CD4-positive, alpha-beta T cell (primary cell): Measurements from ENCODE around the gene U2AF2. TPM values are rescaled to one million over a fixed set of nuclear protein-coding genes. Genes with fewer than 3 reads are reported as not detected.

Source experiments
- ATAC-seq: fragments of 200-7000 bp; cut with Tn5 transposase; one replicate; pipeline ENCODE4 v1.10.0; 2022; ENCODE audit warnings: mild to moderate bottlenecking; ENCODE audit not compliant: poor library complexity
- CTCF ChIA-PET: fragments of 350-600 bp; sonication (Branson Sonifier 250); formaldehyde crosslinking; loops from one replicate; lab custom pipeline; 2021; ENCODE audit warnings: antibody characterized with exemption, inconsistent platforms; lab: Charles Lee
- POLR2A ChIA-PET: fragments of 350-600 bp; sonication (Branson Sonifier 250); formaldehyde crosslinking; loops from one replicate; lab custom pipeline; 2021; ENCODE audit warnings: antibody characterized with exemption, inconsistent platforms; lab: Charles Lee
- DNase-seq, 14 experiments: peaks; one replicate each; pipeline ENCODE4 v3.0.0-alpha.2; 2013 to 2020; ENCODE audit warnings: mixed read lengths in 2 of 14
- H3K27ac ChIP-seq, 2 donors: one replicate each; pipeline versions ENCODE4 v1.5.1 to v1.7.0; 2013; ENCODE audit warnings: low read length in 2 of 2, low read depth in 1 of 2, mild to moderate bottlenecking in 1 of 2
- H3K27me3 ChIP-seq, 2 experiments: 1 replicate in 1 of 2; 2 replicates in 1 of 2; pipeline versions ENCODE4 v1.6.1 to v1.7.0; 2013; ENCODE audit warnings: low read length in 2 of 2, control low read depth in 1 of 2, mild to moderate bottlenecking in 1 of 2, moderate library complexity in 1 of 2; ENCODE audit not compliant: insufficient read depth in 2 of 2, control insufficient read depth in 1 of 2
- H3K36me3 ChIP-seq: one replicate; pipeline ENCODE4 v1.6.1; 2013; ENCODE audit warnings: low read length, control low read depth; ENCODE audit not compliant: insufficient read depth
- H3K4me1 ChIP-seq: one replicate; pipeline ENCODE4 v1.6.1; 2013; ENCODE audit warnings: low read length, control low read depth; ENCODE audit not compliant: insufficient read depth
- H3K4me3 ChIP-seq: one replicate; pipeline ENCODE4 v1.5.1; 2013; ENCODE audit warnings: mild to moderate bottlenecking, low read length, moderate library complexity
- H3K9me3 ChIP-seq, 2 experiments: 1 replicate in 1 of 2; 2 replicates in 1 of 2; pipeline versions ENCODE4 v1.6.1 to v1.7.0; 2013; ENCODE audit warnings: low read length in 2 of 2, mild to moderate bottlenecking in 2 of 2, control low read depth in 1 of 2, moderate library complexity in 1 of 2; ENCODE audit not compliant: control insufficient read depth in 1 of 2, insufficient read depth in 1 of 2
- H3K27ac Mint-ChIP-seq: one replicate; pipeline ENCODE4 v1.8.0; 2020; ENCODE audit warnings: mixed read lengths
- H3K27me3 Mint-ChIP-seq: one replicate; pipeline ENCODE4 v1.8.0; 2021; ENCODE audit warnings: mixed read lengths
- H3K36me3 Mint-ChIP-seq: one replicate; pipeline ENCODE4 v1.8.0; 2021; ENCODE audit warnings: low read depth, mixed read lengths
- H3K4me1 Mint-ChIP-seq: one replicate; pipeline ENCODE4 v1.8.0; 2021; ENCODE audit warnings: low read depth, mixed read lengths
- H3K4me3 Mint-ChIP-seq: one replicate; pipeline ENCODE4 v1.8.0; 2020; ENCODE audit warnings: mild to moderate bottlenecking, mixed read lengths
- H3K9me3 Mint-ChIP-seq: one replicate; pipeline ENCODE4 v1.8.0; 2020; ENCODE audit warnings: mixed read lengths
- CTCF ChIP-seq: fragments of 200-600 bp; IDR thresholded peaks from one replicate; pipeline ENCODE4 v1.8.0; 2022; ENCODE audit warnings: antibody characterized with exemption, mild to moderate bottlenecking
- intact Hi-C, 2 experiments: fragments of 100-400 bp; cut with DNase I in 1 of 2; cut with micrococcal nuclease in 1 of 2; formaldehyde crosslinking; loops; one replicate each; pipeline versions ENCODE4 v1.15.1 to v1.9.0; 2023 to 2025; cut with DNase I, micrococcal nuclease
- total RNA-seq, 174 experiments: library from RNA in 2 of 174; stranded (reverse) in 2 of 174; gene quantifications; one replicate each; pipeline ENCODE4 v1.2.3 and lab custom pipeline; 2021 to 2026

The U2AF2 gene
- total RNA-seq, 2 experiments from 2014 or later = 209 to 212 TPM

DNA sequence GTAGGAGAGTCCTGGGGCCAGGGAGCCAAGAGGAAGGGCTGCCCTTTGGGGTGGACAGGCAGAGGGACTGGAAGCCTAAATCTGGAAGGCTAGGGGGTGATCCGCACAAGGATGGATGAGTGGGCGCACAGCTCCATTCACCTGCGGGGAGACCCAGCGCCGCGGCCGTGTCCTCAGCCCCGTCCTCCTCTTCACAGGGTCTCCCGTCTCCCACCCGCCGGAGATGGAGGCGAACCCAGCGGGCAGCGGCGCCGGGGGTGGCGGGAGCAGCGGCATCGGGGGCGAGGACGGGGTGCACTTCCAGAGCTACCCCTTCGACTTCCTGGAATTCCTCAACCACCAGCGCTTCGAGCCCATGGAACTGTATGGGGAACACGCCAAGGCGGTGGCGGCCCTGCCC lies 41.4 kb upstream of the U2AF2 start:
- Histone ChIP-seq H3K4me3 (no peak overlapping the region), H3K9me3 (no peaks in the 10 kb centered on the region), H3K27ac (no peak overlapping the region), H3K36me3 (peaks cover 37% of the 10 kb centered on the region), H3K27me3 (no peaks in the 10 kb centered on the region), H3K4me1 (peaks cover 15% of the 10 kb centered on the region)
- no peak for TF ChIP-seq CTCF
- Mint-ChIP-seq H3K27me3 (no peaks in the 10 kb centered on the region), H3K4me1 (peaks cover 35% of the 10 kb centered on the region), H3K27ac (no peak overlapping the region), H3K4me3 (no peak overlapping the region), H3K36me3 (peaks cover 59% of the 10 kb centered on the region), H3K9me3 (no peaks in the 10 kb centered on the region)
- ChIA-PET CTCF (no interaction called here), POLR2A (no interaction called here)
- DNase-seq = no peak
- intact Hi-C loops = no loop called here
- ATAC-seq = no peak

- peaks cover 13% of the 10 kb centered on the region for H3K4me1 ChIP-seq
- H3K4me3 ChIP-seq = no peak overlapping the region
- Mint-ChIP-seq H3K27ac (no peak overlapping the region), H3K36me3 (peaks cover 53% of the 10 kb centered on the region), H3K4me3 (no peak overlapping the region), H3K9me3 (no peaks in the 10 kb centered on the region), H3K27me3 (no peaks in the 10 kb centered on the region), H3K4me1 (peaks cover 31% of the 10 kb centered on the region)
- ChIA-PET CTCF (interaction anchor here (0.5 kb wide), 1 partner anchor 39 kb away, joined by 4 read pairs; no protein-coding TSS in a partner anchor), POLR2A (no interaction called here)
- TF ChIP-seq CTCF = no peak
- DNase-seq (no peak), ATAC-seq (no peak)
- H3K27me3 ChIP-seq = no peaks in the 10 kb centered on the region
- no peak overlapping the region for H3K27ac ChIP-seq
- H3K9me3 ChIP-seq = no peaks in the 10 kb centered on the region
- peaks cover 36% of the 10 kb centered on the region for H3K36me3 ChIP-seq
- intact Hi-C loops = no loop called here
Observed at GRCh38 chr19:55613930-55614710, 40.7 kb upstream of the U2AF2 start.

DNA sequence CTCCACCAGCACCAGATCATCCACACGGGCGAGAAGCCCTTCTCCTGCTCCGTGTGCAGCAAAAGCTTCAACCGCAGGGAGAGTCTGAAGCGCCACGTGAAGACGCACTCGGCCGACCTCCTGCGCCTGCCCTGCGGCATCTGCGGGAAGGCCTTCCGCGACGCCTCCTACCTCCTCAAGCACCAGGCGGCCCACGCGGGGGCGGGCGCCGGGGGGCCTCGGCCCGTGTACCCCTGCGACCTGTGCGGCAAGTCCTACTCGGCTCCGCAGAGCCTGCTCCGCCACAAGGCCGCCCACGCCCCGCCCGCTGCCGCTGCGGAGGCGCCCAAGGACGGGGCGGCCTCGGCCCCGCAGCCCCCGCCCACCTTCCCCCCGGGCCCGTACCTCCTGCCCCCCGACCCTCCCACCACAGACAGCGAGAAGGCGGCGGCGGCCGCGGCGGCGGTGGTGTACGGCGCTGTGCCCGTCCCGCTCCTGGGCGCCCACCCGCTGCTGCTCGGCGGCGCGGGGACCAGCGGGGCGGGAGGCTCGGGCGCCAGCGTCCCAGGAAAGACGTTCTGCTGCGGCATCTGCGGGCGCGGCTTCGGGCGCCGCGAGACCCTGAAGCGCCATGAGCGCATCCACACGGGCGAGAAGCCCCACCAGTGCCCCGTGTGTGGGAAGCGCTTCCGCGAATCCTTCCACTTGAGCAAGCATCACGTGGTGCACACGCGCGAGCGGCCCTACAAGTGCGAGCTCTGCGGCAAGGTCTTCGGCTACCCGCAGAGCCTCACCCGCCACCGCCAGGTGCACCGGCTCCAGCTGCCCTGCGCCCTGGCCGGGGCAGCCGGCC lies 39.9 kb upstream of the U2AF2 start:
- CTCF ChIA-PET = interaction anchor here (0.5 kb wide), 1 partner anchor 38 kb away, joined by 4 read pairs; no protein-coding TSS in a partner anchor
- intact Hi-C loops = no loop called here
- H3K4me3 ChIP-seq = no peak overlapping the region
- ATAC-seq = no peak
- no peak overlapping the region for H3K27ac ChIP-seq
- H3K4me1 ChIP-seq = peaks cover 13% of the 10 kb centered on the region
- Mint-ChIP-seq H3K4me1 (peaks cover 29% of the 10 kb centered on the region), H3K36me3 (peaks cover 45% of the 10 kb centered on the region), H3K4me3 (no peak overlapping the region), H3K9me3 (no peaks in the 10 kb centered on the region), H3K27ac (no peak overlapping the region), H3K27me3 (no peaks in the 10 kb centered on the region)
- no peak for TF ChIP-seq CTCF
- no peaks in the 10 kb centered on the region for H3K9me3 ChIP-seq
- H3K36me3 ChIP-seq = peaks cover 33% of the 10 kb centered on the region
- POLR2A ChIA-PET = interaction anchor here (0.8 kb wide), 1 partner anchor 9 kb away, joined by 3 read pairs; the partner anchor contains the start of gene ZNF865
- no peak for DNase-seq
- H3K27me3 ChIP-seq = no peaks in the 10 kb centered on the region
